Large intestine (tissue), 3 donors: ENCODE measurements around the gene PIK3R6. TPM values are rescaled to one million over a fixed set of nuclear protein-coding genes. Genes with fewer than 3 reads are reported as not detected.

ENCODE experiments used
- DNase-seq, 2 donors: peaks; one replicate each; pipeline versions ENCODE4 v3.0.0 to v3.0.0-alpha.2; 2013
- H3K27ac ChIP-seq: one replicate; pipeline ENCODE4 v1.5.1; 2013; ENCODE audit warnings: low read length
- H3K27me3 ChIP-seq: 2 replicates; pipeline ENCODE4 v1.6.1; 2013; ENCODE audit warnings: low read length; ENCODE audit not compliant: control insufficient read depth, insufficient read depth
- H3K36me3 ChIP-seq: 2 replicates; pipeline ENCODE4 v1.6.1; 2013; ENCODE audit warnings: low read length; ENCODE audit not compliant: control insufficient read depth, insufficient read depth
- H3K4me1 ChIP-seq: one replicate; pipeline ENCODE4 v1.6.1; 2013; ENCODE audit warnings: low read length; ENCODE audit not compliant: control insufficient read depth, insufficient read depth
- H3K4me3 ChIP-seq: one replicate; pipeline ENCODE4 v1.5.1; 2013; ENCODE audit warnings: low read length
- H3K9me3 ChIP-seq: one replicate; pipeline ENCODE4 v1.6.1; 2013; ENCODE audit warnings: mild to moderate bottlenecking, low read depth, low read length, moderate library complexity; ENCODE audit not compliant: control insufficient read depth
- WGBS: methylation state at CpG from one replicate; pipeline ENCODE4 v1.1.5; 2013; ENCODE audit warnings: low lambda C conversion rate; ENCODE audit not compliant: insufficient coverage; 5-methylcytosine and 5-hydroxymethylcytosine counted together
- polyA plus RNA-seq: library from polyadenylated mRNA; unstranded; fragments of 120-200 nt; gene quantifications from one replicate; pipeline ENCODE4 v1.2.1, GENCODE V29; 2013

Gene PIK3R6
- polyA plus RNA-seq, 1 donor, result 2.4 TPM

DNA sequence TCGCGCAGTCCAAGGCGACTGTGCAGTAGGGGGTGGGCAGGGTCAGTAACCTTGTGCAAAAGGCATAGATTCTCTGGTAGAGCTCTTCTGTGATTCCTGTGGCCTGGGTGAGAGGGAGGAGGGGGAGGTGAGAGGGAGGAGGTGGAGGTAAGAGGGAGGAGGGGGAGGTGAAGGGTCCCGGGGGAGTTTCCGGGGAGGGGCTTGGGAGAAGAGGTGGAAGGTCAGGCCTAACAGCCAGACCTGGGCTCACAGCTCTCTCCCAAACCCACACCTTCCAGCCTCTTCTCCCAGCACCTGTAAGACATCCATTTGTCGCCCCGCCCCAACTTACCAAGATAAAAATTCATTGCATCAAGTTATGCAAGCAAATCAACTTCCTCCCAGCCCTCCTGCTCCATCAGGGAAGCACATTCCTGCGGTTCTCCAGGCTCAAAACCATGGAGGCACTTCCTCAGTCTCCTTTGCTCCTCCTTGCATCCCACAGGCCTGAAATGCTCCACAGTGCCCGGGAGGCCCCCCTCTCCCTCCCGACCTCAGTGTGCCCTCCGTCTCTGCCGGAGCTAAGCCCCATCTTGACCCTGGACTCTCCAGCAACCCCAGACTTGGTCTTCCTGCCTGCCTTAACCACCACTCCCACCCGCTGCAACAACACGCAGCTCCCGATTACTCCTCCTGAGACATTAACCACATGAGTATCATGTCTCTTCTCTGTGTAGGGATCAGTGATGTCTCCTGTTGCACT, 30.5 kb downstream of the PIK3R6 start:
- no peaks in the 10 kb centered on the region for H3K9me3 ChIP-seq
- no peak for DNase-seq
- H3K36me3 ChIP-seq, result no peaks in the 10 kb centered on the region
- H3K27ac ChIP-seq, result no peak overlapping the region
- WGBS, result 45% methylated on average over 2 of the region's 15 CpGs
- peaks cover 8% of the 10 kb centered on the region for H3K27me3 ChIP-seq
- no peaks in the 10 kb centered on the region for H3K4me1 ChIP-seq
- no peak overlapping the region for H3K4me3 ChIP-seq

DNA sequence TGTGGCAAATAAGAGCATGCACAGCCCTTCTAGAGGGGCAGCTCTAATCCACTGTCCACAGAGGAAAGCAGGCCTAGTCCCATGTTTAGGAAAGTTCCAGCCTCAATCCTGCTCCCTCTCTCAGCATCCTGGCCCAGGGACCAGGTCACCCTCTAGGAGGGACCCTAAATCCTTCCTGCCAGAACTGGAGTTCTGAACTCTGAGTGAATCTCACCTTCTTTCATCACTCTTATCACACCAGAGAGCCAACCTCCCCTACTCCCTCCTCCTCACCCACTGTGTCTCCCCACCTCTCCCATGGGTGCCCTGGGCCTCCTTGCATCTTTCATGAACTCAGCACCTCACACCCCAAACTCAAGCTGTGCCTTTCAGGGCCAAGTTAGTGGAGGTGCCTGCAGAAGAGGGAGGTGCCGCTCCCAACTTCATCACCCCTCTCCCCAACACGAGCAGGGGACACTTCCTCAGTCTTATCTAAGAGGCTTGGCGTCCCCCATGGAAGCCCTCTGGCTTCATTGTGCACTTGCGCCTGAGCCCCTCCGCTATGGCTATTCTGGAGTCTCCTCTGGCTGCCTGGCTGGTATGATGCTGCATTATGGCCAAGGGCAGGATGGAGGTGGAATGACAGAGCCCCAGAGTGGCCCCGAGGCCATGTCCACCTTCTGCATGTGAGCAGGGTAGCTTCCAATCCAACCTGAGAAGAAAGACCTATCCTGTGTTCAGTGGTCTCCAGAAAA, 31.7 kb downstream of the PIK3R6 start:
- H3K9me3 ChIP-seq, result no peaks in the 10 kb centered on the region
- H3K4me1 ChIP-seq, result no peaks in the 10 kb centered on the region
- H3K4me3 ChIP-seq, result no peak overlapping the region
- no peaks in the 10 kb centered on the region for H3K36me3 ChIP-seq
- H3K27ac ChIP-seq, result no peak overlapping the region
- peaks cover 13% of the 10 kb centered on the region for H3K27me3 ChIP-seq
- no CpG with 5 or more reads among the region's 6 CpGs for WGBS
- DNase-seq, result no peak

- peaks cover 13% of the 10 kb centered on the region for H3K27me3 ChIP-seq
- H3K4me1 ChIP-seq, result no peaks in the 10 kb centered on the region
- no peaks in the 10 kb centered on the region for H3K9me3 ChIP-seq
- H3K36me3 ChIP-seq, result no peaks in the 10 kb centered on the region
- no peak overlapping the region for H3K4me3 ChIP-seq
- no CpG with 5 or more reads among the region's 14 CpGs for WGBS
- H3K27ac ChIP-seq, result no peak overlapping the region
- no peak for DNase-seq
These were observed 32.4 kb downstream of the PIK3R6 start for GRCh38 chr17:8835106-8835505.

DNA sequence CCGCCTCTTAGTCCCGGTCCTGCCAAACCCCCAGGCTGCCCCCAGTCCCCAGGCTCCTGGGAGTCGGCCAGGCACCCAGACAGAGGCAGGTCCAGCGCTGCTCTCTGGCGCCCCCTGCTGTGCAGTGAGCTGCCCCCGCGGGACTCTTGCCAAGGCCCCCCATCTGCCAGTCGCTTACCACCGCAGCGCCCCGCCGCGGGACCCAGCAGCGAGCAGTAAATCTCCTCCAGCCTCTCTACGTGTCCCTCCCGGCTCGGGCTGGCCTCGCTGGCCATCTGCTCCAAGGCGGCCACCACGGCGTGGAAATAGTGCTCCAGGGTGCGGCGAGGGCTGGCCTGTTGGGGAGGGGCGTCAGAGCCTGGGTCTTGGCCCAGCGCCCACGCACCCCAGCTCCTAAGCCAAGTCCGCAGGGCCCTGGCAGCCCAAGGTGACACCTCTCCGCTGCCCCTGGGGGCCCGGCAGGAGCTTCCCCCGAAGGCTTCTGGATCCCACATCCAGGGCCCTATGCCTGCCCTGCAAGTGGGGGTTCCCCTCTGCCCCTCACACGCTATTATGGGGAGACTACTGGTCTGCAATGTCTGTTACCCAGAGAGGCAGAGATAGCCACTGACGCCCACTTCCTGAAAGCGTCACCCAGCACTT, 34.6 kb downstream of the PIK3R6 start:
- peak in 1 of 2 donors; percentile 14 for DNase-seq
- no peaks in the 10 kb centered on the region for H3K4me1 ChIP-seq
- WGBS, result no CpG with 5 or more reads among the region's 33 CpGs
- H3K27ac ChIP-seq, result no peak overlapping the region
- H3K4me3 ChIP-seq, result no peak overlapping the region
- no peaks in the 10 kb centered on the region for H3K36me3 ChIP-seq
- peaks cover 18% of the 10 kb centered on the region for H3K27me3 ChIP-seq
- no peaks in the 10 kb centered on the region for H3K9me3 ChIP-seq

DNA sequence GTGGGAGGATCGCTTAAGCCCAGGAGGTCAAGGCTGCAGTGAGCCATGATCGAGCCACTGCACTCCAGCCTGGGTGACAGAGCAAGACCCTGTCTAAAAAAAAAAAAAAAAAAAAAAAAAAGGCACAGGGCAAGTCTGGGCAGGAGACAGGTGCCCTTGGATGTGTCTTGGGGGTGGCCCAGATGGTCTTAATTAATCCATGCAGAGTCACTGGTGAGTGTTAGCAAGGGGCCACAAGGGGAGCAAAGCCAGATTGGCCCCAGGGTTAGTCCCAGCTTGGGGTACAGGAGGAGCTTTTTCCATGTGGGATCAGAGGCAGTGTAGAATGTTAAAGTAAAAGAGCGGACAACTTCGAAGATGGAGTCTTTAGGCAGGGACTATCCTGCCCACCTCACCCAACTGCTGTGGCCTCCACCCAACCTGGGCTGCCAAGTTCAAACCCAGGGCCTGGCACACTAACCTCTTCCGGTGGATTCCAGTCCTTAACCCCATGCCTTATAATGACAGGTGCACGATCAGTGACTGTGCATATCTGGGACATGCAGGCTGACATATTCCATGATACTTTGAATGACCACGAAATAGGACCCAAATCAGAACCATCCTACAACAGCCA, 36.1 kb downstream of the PIK3R6 start:
- Histone ChIP-seq H3K36me3 (no peaks in the 10 kb centered on the region), H3K9me3 (no peaks in the 10 kb centered on the region), H3K4me1 (no peaks in the 10 kb centered on the region), H3K27me3 (peaks cover 24% of the 10 kb centered on the region), H3K27ac (no peak overlapping the region), H3K4me3 (no peak overlapping the region)
- no peak for DNase-seq
- WGBS, result no CpG with 5 or more reads among the region's 7 CpGs

DNA sequence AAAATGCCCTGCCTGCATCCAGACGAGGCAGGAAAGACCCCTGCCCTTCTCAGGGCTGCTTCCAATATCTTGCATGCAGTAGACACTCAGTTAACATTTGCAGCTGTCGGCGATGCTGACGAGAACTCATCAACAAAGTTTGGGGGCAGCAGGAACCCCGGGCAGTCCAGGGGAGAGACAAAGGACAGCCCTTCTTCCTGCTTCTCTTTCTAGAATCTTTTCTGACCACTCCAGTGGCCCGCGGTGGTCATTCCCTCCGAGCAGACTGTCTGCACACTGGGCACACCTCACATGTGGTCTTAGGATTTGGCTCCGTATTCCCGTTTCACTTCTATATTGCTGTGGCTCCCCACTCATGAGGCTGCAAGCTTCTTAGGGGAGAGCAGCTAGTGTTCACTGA, 37.3 kb downstream of the PIK3R6 start:
- no peaks in the 10 kb centered on the region for H3K36me3 ChIP-seq
- peaks cover 24% of the 10 kb centered on the region for H3K27me3 ChIP-seq
- DNase-seq, result no peak
- H3K27ac ChIP-seq, result no peak overlapping the region
- H3K4me3 ChIP-seq, result no peak overlapping the region
- no peaks in the 10 kb centered on the region for H3K4me1 ChIP-seq
- WGBS, result no CpG with 5 or more reads among the region's 10 CpGs
- no peaks in the 10 kb centered on the region for H3K9me3 ChIP-seq

DNA sequence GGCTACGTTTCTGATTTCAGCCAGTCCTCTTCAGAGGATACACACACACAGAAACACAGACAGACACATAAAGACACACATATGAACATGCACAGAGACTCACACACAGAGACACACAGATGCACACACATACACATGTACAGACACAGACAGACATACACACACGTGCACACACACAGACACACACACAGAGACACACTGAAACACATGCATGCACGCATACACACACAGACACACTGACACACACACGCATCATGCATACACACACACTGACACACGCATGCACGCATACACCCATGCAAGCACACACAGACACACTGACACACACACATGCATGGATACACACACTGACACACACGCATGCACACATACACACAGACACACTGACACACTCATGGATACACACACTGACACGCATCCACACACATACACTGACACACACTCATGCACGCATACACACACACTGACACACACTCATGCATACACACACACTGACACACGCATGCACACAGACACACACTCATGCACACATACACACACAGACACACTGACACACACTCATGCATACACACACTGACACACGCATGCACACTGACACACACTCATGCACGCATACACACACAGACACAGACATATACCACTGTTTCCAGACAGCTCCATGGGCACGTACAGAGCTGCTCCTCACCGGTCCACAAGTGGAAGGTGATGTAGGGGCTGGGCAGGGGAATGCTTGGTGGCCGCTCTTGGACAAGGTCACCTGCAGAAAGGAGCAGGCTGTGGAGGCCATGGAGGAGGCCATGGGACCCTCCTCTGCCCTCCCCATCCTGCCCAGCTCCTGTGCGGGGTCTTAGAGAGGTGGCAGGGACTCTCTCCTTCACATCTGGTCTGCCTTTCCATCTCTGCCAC, 38.2 kb downstream of the PIK3R6 start:
- Histone ChIP-seq H3K27ac (no peak overlapping the region), H3K4me1 (no peaks in the 10 kb centered on the region), H3K36me3 (no peaks in the 10 kb centered on the region), H3K4me3 (no peak overlapping the region), H3K27me3 (peaks cover 24% of the 10 kb centered on the region), H3K9me3 (no peaks in the 10 kb centered on the region)
- WGBS, result no CpG with 5 or more reads among the region's 16 CpGs
- no peak for DNase-seq

GRCh38 chr17:8828517-8828875, 39.0 kb downstream of the PIK3R6 start:
- H3K9me3 ChIP-seq, result no peaks in the 10 kb centered on the region
- H3K4me3 ChIP-seq, result no peak overlapping the region
- DNase-seq, result no peak
- WGBS, result no CpG with 5 or more reads among the region's 20 CpGs
- no peaks in the 10 kb centered on the region for H3K4me1 ChIP-seq
- peaks cover 24% of the 10 kb centered on the region for H3K27me3 ChIP-seq
- no peak overlapping the region for H3K27ac ChIP-seq
- no peaks in the 10 kb centered on the region for H3K36me3 ChIP-seq

- H3K36me3 ChIP-seq, result no peaks in the 10 kb centered on the region
- no CpG with 5 or more reads among the region's 19 CpGs for WGBS
- no peaks in the 10 kb centered on the region for H3K4me1 ChIP-seq
- no peak overlapping the region for H3K27ac ChIP-seq
- H3K9me3 ChIP-seq, result no peaks in the 10 kb centered on the region
- no peak for DNase-seq
- peaks cover 16% of the 10 kb centered on the region for H3K27me3 ChIP-seq
- no peak overlapping the region for H3K4me3 ChIP-seq
These were observed 40.6 kb downstream of the PIK3R6 start for GRCh38 chr17:8826808-8827435.
